Measurements from ENCODE around the gene SLC11A1.

DNA sequence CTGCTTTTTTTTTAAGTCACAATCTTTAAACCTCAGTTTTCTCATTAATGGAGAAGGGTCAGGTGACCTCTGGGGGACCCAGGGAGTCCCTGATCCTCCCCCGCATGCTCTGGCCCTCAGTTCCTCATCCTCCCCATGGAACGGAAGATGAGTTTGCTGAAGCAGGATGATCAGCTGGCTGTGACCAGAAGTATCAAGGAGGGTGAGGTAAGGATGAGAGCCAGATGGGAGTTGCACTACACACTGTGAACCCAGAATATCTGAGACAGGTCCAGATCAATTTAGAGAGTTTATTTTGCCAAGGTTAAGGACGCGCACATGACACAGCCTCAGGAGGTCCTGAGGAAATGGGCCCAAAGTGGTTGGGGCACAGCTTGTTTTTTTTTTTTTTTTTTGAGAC, 21.6 kb upstream of the SLC11A1 start:
- TF ChIP-seq, protein P1, sequence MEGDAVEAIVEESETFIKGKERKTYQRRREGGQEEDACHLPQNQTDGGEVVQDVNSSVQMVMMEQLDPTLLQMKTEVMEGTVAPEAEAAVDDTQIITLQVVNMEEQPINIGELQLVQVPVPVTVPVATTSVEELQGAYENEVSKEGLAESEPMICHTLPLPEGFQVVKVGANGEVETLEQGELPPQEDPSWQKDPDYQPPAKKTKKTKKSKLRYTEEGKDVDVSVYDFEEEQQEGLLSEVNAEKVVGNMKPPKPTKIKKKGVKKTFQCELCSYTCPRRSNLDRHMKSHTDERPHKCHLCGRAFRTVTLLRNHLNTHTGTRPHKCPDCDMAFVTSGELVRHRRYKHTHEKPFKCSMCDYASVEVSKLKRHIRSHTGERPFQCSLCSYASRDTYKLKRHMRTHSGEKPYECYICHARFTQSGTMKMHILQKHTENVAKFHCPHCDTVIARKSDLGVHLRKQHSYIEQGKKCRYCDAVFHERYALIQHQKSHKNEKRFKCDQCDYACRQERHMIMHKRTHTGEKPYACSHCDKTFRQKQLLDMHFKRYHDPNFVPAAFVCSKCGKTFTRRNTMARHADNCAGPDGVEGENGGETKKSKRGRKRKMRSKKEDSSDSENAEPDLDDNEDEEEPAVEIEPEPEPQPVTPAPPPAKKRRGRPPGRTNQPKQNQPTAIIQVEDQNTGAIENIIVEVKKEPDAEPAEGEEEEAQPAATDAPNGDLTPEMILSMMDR (IDR thresholded peaks at IDR 0.05): no peak
- TF ChIP-seq POLR2A (IDR thresholded peaks at IDR 0.05): no peak
- no peak for TF ChIP-seq EP300 (IDR thresholded peaks at IDR 0.05)

All from stomach (tissue), 4 donors.